Hematopoietic multipotent progenitor cell treated with erythropoietin and hydrocortisone succinate and interleukin-3 and kit ligand, for 6 days (in vitro differentiated cells): ENCODE measurements around the gene MYO1H.

Source experiments
- DNase-seq: peaks from one replicate; pipeline ENCODE4 v3.0.0-alpha.2; 2015

The MYO1H gene

DNA sequence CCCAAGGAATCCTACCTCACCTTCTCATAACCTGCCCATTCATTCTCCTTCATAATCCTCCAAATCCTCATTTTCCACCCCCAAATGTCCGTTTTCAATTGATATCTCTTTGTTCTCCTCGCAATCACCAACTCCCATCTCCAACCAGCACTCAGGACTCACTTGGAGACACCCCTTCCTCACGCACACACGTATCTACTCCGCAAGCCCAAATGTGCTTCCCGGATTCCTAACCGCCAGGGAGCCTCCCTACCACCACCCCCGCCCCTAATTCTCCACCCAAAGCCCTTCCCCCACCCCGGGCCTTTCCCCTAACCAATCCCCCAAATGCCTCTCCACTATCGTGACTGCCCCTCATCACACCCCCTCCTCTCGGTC is 129.1 kb downstream of the MYO1H start:
- DNase-seq = no peak

DNA sequence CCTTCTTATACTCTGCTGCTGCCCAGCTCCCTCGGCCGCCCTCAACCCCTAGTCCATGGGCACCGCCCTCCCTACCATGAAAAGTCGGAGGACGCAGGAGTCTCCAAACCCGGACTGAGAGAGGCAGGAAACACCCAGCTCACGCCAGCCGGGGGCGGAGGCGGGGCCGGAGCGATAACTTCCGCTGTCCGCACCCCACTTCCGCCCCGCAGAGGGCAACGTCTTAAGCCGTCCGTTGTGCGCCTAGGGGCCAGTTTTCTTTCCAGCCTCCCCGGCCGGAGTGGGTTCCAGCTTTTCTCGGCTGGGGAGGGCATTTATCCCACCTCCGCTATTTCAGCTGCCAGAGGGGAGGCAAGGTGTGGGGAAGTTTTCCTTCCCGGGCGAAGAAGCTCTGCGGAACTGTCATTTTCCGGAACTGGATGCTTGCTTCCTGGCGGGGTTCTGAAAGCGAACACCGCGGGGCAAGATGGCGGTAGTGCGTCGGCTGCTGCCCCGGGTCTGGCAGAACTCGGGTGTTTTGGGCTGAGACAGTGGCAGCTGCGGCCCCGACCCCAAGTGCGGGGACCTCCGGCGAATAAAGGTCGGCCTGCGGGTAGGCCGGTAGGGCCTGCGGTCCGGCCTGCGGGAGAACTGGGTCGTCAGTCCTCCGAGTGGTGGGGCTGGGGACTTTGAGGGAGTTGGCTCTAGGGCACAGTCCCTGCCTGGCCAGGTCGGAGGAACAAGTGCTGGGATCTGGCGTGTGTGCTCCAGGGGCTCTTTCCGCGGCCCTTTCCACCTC is 129.7 kb downstream of the MYO1H start, which contains the start of the genes KCTD10 and UBE3B:
KCTD10 (minus strand) TSS at position 116 of the 778 bp plus-strand sequence; CDS start at position 78, 38 bp downstream.
UBE3B (plus strand) TSS at position 450 of the 778 bp plus-strand sequence. CDS start 5,918 bp downstream, outside the sequence.
- peak; percentile 95 for DNase-seq

DNA sequence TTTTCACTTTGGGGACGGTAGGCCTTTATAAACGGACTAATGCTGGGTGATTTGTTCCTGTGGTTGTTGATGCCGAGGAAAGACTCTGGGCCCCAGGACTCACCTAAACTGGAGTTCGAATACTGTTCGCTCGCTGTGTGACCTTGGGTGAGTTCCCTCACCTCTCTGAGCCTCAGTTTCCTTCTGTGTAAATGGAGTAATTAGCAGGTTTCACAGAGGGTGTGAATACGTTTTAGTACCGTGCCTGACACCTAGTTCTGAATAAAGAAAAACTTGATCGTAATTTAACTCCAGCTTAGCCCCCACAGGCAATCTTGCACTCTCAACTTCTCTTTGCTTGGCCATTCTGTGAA is 130.2 kb downstream of the MYO1H start:
- DNase-seq = no peak

DNA sequence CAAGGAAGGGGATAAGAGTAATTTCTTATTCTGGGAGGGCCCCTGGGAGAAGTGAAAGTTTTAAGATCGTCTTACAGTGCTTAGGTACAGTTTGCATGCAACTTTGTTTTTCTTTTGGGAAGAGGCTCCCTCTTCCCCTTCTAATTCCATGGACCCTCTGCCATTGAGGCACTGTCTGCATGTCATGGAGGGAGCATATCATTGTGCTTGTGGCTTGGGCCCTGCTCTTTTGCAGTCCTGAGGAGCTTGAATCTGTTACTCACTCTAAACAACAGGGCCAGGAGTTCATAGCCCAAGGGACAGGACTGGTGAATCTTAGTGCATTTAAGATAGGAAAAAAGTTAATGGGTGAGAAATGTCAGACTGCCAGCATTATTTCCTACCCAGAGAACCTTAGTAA is 132.1 kb downstream of the MYO1H start:
- no peak for DNase-seq

DNA sequence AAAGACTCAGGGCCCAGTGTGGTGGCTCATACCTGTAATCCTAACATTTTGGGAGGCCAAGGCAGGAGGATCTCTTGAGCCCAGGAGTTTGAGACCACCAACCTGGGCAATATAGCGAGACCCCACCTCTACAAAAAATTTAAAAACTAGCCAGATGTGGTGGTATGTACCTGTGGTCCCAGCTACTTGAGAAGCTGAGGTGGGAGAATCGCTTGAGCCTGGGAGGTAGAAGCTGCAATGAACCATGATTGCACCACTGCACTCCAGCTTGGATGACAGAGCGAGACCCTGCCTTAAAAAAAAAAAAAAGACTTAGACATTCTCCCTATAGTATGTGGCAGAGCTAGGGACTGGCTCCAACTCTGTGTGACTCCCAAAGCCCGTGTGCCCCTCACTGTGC is 132.7 kb downstream of the MYO1H start:
- DNase-seq = no peak

DNA sequence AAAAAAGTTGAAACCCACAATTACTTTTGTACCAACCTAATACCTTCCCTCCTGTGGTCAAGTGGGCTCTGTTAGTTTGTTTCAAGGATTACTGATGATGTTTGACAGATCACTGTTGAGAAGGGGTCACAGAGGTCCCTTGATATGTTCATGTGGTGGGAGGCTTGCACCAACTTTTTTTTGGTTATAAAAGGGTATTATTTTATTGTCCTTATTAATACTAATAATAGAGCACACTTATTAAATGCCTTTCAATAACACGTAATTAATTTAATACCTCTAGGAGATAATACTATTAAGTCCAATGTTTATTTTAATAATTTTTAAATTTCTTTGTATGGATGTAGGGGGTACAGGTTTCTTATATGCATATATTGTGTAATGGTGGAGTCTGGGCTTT is 134.2 kb downstream of the MYO1H start:
- DNase-seq = no peak

DNA sequence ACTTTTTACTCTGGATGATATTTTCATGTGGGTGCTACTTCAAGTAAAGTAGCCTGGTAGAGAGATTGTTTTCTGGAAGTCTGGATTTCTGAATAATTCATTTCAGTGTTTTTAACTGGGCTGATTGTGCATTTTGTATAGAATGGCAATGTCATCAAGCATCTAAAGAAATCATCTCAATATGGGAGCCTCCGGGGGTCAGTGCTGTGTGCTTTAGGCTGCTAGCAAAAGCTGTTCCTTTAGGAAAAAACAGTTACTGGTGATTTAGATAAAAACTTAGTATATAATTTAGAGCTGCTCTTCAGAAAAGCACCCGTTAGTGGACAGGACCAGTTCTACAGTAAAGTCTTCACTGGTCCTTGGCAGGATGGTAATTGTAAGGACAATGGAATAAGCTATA is 134.8 kb downstream of the MYO1H start:
- DNase-seq = no peak

DNA sequence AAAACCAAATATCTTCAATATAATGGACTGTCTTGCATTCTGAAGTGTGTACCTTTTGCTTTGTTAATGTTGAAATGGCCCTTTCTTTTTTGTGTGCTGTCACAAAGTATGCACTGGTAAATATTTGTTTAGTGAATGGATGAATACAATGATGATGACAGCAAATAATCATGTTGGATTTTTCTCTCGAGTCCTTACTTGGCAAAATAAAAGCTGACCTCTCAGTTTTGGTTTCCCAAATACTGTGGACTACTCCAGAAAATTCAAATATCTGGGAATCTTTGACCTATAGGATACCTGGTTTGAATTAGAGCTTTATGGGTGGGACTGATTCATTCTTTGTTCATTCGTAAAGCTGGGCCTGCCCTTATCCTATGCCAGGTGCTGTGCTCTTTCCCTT is 135.2 kb downstream of the MYO1H start:
- DNase-seq = no peak

DNA sequence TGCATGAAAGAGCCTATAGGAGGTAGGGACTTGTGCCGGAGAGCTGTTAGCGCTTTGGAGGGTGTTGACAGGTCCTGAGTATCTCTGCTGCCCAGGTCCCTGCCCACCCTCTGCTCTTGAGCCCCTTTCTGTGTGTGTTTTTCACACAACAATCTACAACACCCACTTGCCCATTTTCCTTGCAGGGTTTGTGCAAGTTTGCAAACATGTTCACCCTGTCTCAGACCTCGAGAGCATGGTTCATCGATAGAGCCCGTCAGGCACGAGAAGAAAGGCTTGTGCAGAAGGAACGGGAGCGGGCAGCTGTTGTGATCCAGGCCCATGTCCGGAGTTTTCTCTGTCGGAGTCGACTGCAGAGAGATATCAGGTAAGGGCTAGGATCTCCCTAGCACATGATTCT is 135.6 kb downstream of the MYO1H start:
- no peak for DNase-seq

DNA sequence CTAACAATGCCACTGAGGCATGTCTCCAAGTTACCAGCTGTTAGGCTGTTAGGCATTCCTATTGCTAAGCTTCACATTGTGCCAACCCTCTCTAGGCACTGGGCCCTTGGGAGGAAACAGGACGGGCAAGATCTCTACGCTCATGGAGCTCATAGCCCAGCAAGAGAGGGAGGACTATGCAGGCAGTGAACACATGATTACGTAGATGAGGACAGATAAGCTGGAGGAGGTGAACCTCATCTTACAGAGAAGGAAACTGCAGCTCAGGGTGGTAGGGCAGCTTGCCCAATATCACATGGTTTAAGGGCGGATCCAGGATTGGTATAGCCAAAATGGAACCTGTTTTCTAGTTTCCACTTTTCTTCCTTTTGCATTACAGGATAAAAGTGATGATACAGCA is 137.5 kb downstream of the MYO1H start:
- DNase-seq = no peak

DNA sequence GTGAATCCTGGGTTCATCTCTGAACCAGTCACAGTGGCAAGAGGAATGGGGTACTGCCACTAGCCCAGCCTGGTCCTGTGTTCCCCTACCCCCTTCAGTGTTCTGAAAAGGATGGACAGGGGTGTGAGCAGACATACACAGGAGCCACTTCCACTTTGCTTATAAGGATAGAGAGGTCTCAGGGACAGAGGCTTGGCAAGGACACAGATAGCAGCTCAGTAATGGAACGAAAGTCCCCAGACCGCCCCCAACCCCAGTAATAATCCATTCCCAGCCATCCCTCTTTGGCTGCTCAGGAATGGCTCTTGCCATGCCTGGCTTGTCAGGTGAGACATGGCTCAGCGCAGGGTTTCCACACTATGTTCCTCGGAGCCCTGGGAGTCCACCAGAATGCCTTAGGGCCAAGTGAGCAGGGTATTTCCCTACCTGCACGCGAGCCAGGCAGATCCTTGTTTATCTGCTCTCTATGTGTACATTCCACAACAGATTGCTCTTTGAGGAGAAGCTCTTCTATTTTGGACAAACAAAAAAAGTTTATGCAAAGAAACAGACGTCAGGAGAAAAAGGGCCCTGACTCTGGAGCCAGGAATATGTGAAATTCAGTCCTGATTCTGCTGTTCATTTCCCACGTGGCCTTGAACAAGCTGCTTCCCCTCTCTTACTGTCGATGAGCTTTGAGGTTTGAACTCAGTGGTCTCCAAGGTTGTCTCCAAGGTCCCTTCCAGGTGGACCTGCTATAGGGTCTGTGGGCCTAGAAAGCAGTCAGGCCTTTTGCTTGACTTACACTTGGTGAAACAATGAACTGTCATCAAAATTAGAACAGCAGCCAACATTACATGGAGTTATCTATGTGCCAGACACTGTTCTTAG is 139.7 kb downstream of the MYO1H start:
- no peak for DNase-seq

DNA sequence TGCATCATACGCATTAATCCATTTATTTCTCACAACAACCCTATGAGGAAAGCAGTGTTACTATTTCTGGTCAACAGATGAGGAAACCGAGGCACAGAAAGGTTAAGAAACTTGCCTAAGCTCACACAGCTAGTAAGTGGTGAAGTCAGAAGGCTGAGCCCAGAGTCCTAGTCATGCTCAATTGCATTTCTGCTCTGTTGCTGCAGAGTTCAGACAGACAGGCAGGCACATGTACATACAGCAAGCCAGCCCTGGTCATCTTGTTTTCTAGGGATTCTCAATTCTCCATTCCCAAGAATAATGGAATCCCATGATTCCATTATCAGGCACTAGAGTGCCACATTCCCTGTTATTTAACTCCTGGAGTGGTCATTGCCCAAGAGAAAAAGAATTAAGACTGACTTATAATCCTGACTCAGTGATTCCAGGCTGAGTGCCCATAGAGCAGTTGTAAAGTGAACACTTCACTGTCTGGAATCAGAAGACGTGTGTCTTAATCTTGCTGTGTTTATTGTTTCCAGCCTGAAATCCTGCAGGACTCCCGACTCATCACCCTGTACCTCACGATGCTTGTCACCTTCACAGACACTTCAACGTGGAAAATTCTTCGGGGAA is 140.5 kb downstream of the MYO1H start:
- DNase-seq = no peak

DNA sequence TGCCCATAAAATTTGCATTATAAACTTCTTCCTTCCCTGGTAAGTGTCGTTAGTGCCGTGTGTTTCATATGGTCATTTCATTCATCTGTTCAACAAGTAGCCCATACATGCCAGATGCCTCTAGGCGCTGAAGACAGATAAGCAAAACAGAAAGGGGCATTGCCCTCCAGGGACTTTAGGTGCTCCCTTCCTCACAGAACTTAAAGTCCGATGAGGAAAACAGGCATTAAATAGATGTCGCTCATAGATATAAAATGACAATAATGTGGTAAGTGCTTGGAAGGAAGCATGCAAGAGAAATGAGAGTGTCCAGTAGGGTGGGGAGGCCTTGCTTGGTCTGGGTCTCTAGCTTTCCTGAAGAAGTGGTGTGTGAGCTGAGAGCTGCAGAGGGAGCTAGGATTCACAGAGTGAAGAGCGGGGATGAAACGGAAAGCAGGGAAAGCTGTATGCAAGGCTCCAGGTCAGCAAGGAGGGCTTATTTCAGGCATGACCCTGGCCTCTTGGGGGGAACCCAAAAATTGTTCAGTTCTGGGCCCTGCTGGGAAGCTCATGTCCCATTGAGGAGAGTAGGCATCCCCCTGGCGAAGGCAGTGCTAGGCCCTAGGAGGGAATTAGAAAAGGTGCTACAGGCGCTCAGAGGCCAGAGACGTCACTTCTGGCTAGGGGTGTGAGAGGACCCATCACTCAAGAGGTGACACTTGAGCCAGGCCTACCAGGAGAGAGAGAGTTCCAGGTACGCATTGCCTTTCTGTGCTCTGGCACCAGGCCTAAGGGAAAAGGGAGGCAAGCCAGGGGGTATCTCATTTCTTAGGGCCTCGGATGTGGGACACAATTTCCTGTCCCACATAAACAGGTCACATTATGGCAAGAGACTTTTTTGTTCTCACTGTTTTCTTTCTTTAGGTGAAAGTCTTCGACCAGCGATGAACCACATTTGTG is 141.6 kb downstream of the MYO1H start:
- no peak for DNase-seq

DNA sequence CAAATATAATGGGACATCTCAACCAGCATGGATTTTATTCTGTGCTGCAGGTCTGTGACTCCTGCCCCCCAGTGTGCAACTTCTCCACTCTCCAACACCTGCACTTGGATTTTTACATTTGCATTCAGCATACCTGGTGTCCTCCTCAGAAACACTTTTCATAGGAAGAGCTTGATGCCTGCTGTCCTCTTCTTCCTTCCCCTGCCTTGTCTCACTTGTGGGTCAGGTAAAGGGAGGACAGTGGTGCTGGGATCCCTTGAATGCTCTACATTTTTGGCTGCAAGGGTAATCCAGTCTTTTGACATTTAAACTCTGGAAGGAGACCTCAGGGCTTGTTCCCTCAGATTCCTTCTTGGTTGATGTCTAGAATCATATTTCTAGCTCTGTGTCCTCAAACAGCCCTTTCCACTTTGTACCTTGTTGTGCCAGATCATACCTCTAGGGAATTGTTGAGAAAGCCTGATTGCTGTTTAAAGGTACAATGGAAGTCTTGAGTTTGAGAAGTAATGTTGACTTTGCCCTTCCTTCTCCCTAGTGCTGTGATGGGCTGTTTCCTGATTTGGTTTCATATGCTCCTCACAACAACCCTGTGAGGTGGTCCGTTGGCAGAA is 142.4 kb downstream of the MYO1H start:
- no peak for DNase-seq

DNA sequence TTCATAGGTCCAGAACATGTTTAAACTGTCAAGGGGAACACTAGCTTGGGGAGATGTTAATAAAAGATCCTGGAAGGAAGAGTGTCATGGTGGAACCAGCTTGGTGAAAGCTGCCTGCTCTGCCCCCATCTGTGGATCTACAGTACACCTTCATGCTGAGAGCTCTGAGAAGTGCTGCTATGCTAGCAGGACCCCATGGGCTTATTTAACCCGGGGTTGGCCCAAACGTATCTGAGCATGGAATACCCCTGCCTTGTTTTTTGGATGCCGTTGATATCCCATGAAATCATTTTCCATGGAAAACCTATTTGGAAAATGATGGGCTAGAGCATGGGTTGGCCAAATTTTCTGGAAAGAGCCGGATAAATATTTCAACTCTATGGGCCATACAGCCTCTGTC is 144.0 kb downstream of the MYO1H start:
- no peak for DNase-seq

DNA sequence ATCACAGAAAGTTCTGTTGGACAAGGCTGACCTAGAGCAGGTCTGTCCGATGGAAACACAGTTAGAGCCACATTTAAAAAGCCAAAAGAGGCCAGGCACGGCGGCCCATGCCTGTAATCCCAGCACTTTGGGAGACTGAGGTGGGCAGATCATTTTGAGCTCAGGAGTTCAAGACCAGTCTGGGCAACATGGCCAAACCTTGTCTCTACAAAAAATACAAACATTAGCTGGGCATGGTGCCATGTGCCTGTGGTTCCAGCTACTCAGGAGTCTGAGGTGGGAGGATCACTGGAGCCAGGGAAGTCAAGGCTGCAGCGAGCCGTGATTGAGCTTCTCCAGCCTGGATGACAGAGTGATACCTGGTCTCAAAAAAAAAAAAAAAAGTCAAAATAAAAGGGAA is 144.7 kb downstream of the MYO1H start:
- no peak for DNase-seq

DNA sequence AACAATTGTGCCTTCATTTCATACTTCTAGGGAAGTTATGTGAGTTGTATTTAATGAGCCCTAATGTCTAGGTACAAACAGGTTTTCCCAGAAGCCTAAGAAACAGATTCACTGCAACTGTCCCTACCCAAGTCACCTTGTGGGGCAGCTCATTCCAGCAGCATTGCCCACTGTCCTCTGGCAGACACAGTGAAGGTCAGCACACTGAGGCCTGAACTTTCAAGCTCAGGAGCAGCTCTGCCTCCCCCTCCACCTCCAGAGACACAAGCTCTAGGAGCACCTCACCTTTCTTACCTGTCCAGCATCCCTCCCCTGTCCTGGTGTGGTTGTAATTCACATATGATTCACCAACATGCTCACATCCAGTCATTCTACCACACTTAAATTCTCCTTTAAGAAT is 145.4 kb downstream of the MYO1H start:
- no peak for DNase-seq

DNA sequence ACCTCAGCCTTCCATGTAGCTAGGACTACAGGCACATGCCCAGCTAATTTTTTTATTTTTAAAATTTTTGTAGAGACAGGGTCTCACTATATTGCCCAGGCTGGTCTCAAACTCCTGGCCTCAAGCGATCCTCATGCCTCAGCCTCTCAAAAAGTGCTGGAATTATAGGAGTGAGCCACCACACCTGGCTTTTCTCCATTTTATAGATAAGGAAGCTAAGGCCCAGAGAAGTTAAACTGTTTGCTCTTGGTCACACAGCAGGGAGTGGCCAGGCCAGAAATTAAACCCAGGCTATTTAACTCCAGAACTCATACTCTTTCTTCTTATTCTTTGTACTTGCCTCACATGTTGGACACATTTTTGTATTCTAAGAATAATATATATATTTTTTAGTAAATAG is 146.2 kb downstream of the MYO1H start:
- no peak for DNase-seq

DNA sequence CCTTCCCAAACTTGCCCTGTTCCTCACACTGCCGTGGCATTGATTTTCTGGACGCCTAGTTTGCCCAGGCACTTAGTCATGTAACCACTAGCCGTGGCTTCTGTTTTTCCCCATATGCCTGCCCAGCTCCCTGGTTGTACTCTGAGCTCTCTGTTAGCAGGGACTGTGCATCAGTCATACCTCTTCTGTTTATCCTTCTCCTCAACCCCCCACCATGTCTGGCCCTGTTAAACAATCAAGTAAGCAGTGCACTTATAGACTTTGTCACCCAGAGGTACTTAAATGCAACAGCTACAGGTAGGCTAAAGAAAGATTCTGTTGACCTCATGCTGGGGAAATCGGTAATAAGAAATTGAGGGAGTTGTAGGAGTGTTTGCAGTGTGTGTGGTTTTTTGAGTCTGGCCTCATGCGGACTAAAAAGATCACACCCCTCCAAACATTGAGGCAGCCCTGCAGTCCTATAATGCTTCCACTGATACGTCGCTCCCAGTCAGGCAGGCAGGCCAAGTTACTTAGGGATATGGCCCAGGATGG is 146.7 kb downstream of the MYO1H start:
- DNase-seq = no peak

DNA sequence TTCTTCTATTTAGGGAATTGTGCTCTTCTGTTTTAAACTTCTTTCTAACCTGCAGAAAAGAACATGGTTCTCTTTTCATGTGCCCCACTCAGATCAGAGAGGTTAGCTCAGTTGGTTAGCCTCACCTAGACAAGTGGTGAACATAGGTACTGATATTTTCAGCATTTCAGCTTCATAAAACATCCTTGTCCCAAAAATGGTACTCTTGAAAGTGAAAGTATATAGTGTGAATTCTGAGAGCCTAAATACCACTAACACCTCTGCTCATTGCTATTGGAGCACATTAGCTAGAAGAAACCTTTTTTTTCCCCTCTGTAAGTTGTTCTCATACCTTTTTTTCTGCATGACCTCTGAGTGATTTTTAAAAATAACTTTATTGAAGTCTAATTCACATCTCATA is 147.3 kb downstream of the MYO1H start:
- no peak for DNase-seq

DNA sequence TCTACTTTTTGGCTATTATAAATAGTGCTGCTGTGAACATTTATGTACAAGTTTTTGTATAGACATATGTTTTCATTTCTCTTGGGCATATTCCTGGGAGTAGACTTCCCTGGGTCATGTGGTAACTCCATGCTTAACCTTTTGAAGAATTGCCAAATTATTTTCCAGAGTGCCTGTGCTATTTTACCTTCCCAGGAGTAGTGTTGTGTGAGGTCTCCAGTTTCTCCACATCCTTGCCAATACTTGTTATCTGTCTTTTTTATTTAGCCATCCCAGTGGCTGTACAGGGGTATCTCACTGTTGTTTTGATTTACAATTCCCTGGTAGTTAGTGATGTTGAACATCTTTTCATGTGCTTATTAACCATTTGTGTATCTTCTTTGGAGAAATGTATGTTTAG is 148.6 kb downstream of the MYO1H start:
- no peak for DNase-seq

DNA sequence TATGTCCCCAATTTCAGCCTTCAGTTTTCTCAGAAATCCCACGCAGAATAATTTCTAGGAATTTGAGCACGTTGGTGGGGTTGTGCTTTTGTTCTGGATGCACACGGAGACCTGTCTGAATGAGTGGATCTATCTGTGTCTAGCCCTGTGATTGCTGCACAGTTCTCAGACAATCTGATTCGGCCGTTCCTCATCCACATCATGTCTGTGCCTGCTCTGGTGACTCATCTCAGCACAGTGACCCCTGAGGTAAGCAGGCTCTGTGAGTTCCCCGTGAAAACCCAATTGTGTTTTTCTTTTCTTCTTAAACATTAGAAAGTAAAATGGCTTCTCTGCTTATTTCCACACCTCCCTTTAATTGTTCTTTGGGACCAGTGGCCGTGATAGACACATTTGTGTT is 150.0 kb downstream of the MYO1H start:
- DNase-seq = no peak
